Measurements from ENCODE around the gene ZNF846.
"Not testable (repeated sequence)": the region's sequence is repeated elsewhere in the genome, so short reads cannot be mapped to it uniquely, and the experiment has no call there.

The ZNF846 gene

DNA sequence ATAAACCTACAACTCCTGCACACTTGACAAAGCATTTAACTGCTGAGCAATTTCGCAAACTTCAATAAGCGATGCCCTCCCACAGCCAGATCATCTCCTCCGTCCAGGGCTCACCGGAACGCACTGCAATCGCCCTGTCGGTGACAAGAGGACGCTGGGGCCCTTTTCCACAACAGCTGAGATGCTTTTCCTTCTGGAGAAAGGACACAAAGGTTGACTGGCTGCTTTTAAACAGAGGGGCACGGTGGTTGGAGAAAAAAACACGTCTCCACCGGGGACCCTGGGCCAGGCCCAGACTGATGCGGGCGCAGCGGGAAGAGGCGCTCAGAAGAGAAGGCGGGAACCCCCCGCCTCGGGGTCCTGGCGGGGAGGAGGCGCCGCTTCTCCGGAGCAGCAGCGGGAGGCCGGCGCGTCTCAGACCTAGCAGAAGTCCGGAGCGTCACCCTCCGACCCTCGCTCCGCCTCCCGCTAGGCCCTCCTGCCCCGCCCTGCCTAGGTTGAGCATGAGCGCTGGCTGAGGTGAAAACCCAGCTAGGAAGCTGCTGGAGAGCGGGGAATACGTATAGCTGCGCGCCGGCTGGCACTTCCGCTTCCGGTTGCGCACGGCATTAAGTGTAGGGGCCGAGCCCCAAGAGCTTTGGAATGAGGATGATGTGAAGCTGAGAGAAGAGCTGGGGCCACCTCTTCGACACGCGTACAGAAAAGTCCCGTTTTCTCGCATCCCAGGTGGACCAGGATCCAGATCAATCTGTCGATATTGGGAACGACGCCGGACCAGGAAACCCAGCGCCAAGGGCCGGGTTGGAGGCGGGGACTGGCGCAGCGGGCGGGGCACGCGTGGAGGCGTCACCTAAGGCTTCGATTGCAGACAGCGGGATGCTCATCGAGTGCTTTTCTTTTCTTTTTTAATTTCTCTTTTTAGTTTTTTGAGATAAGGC lies at the start of gene ZNF846:
ZNF846 (minus strand) TSS at position 564 of the 938 bp plus-strand sequence. CDS start 3,788 bp downstream, outside the sequence.
- DNase-seq (ENCODE audit: low spot score), result peak; percentile 97

DNA sequence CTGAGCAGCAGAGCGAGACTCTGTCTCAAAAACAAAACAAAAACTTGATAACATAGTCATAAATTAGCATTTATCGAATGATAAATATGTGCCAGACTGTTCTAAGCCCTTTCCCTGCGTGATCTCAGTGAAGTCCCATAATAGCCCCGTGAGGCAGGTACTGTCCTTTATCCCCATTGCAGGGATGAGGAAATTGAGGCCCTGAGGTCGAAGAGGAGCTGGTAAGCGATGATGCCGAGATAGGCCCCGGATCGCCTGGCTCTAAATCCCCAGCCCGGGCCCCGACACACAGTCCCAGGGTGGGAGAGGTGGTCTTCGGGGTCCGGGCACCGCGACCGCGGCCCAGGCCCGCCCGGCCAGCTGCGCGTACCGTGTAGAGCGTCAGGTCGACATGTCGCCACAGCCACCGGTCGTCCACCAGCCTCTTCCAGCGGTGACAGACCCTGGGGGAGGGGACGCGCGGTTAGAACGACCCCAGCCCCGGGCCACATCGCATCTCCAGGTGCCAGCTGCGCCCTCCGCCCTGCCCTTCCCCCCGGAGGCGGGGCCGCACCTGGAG lies 49.7 kb upstream of the ZNF846 start:
- no peak for DNase-seq (ENCODE audit: low spot score)

DNA sequence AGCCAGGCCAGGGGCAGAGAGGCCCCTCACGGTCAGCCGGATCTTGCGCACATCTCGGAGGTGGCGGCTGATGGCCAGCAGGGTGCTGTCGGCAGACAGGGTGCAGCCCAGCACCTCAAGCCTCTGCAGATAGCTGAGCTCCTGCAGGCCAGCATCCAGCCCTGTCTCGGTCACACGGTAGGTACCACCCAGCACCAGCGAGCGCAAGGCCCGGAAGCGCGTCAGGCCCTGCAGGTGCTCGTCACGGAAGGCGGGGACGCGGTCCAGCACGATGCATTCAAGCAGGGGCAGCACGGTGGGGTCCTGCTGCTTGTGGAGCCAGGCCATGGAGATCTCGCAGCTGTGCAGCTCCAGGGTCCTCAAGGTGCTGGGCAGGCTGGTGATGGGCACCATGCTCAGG lies 42.6 kb upstream of the ZNF846 start:
- no peak for DNase-seq (ENCODE audit: low spot score)

DNA sequence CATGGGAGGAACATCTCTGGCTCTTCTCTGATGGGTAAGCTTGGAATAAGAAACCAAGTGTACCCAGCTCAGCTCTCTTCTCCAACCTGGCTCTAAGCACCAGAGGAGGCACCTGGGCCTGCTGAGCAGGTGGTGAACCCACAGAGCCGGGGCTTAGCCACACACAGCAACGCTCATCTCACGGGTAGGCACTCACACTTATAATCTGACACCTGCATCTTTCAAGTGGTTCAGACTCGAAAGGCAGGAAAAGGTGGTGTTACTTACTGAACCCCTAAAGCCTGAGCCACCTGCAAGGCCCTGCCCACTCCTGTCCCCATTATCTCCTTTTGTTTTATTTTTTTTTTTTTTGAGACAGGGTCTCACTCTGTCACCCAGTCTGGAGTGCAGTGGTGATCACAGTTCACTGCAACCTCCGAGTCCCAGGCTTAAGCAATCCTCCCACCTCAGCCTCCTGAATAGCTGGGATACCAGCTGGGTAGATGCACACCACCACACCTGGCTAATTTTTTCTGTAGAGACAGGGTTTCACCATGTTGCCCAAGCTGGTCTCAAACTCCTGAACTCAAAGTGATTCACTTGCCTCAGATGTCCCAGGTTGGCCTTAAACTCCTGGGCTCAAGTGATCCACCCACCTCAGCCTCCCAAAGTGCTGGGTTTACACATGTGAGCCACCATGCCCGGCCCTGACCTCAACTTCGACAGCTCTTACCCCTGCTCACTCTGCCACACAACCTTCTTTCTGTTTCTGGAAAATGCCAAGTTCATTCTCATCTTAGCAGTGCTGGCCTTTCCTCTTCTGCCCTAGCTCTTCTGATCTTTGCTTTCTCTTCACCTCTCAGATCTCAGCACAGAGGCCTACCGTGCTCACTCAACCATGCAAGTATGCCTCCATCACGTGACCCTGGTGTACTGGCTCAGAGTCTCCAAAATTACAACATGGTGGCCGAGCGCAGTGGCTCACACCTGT lies 40.6 kb upstream of the ZNF846 start:
- DNase-seq (ENCODE audit: low spot score), result no peak

DNA sequence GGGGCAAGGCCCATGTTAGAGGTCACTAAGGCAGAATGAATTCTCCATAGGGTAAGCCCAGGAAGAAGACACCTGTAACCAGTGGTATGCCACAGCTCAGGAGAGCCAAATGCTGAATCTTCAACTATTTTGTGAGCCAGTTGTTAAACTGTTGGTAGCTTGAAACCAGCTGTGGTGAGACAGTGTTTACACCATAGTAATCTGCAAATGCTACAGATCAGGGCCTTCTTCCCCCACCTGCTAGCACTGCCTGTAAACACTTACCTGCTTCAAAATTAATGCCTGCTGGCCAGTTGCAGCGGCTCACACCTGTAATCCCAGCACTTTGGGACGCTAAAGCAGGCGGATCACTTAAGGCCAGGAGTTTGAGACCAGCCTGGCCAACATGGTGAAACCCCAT lies 38.3 kb upstream of the ZNF846 start:
- DNase-seq (ENCODE audit: low spot score), result no peak

DNA sequence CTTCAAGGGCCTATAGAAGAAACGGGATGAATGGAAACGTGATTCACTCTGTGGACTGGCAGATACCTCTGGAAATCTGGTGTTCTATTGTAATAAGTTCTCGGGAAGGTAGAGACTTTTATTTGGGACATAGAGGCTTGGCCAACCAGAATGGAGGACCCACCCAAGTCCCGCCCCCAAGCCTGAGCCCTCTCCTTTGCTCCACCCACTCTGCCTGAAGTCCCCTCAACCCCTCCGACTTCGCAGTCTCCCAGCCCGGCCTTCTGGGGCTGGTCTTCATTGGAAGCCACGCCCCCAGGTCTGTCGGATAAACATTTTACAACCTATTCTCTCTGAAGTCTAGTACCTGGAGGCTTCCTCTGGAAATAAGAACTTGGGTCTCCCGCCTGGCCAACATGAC lies 33.4 kb upstream of the ZNF846 start:
- DNase-seq (ENCODE audit: low spot score), result peak; percentile 71

DNA sequence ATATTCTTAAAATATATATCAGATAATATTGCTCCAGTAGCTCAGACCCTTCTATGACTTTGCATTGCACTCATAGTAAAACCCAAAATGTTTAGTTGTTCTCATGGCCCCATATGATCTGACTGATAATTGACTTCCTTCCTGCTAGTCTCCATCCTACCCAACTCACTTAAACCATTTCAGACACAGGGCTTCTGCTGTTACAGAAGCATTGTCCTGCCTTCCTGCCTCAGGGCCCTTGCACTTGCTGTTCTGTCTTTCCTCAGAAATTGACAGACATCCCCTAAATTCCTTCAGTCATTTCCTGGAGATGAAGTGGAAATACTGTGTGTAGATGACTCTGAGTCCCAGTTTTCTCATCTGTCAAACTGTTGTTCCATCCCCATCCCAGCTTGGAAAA lies 30.6 kb upstream of the ZNF846 start:
- no peak for DNase-seq (ENCODE audit: low spot score)

DNA sequence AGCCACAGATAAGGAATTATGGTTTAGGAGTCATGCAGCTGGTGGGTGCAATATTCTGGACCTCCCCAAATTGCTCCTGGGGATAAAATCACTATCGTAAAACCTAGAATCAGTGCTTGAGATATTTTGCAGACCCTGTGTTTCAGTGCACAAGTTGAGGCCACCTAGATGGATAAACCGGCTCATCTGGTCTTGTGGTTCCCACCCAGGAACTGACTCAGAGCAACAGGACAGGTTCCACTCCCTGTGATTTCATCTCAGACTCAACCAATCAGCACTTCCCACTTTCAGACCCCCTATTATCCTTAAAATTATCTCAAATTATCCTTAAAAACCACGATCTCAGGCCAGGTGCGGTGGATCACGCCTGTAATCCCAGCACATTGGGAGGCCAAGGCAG lies 29.3 kb upstream of the ZNF846 start:
- no peak for DNase-seq (ENCODE audit: low spot score)

DNA sequence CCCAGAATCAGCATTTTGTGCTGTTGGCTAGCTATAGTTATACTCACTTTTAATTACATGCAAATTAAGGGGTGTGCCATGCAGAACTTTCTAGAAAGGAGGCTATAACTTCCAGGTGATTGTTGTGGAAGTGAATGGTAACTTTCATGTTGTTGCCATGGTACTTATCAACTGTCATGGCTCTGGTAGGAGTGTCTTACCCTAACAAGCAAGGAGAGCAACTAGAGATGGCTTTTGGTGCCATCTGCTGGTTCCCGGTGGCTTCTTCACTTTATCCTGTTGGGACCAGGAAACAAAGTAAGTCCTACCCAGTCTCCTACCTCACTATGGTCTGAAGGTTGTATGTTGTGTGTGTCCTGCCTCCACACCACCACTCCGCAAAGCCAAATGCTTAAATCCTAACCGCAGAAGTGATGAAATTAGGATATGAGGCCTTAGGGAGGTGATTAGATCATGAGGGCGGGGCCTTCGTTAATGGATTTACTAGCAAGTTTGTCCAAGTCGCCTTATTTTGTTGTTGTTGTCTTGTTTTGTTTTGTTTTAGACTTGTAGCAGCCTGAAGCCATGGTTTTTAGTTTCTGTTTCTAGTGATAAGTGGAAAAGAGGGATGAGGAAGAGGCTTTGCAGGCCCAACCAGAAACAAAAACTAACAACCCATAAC lies 27.7 kb upstream of the ZNF846 start:
- peak; percentile 59 for DNase-seq (ENCODE audit: low spot score)

DNA sequence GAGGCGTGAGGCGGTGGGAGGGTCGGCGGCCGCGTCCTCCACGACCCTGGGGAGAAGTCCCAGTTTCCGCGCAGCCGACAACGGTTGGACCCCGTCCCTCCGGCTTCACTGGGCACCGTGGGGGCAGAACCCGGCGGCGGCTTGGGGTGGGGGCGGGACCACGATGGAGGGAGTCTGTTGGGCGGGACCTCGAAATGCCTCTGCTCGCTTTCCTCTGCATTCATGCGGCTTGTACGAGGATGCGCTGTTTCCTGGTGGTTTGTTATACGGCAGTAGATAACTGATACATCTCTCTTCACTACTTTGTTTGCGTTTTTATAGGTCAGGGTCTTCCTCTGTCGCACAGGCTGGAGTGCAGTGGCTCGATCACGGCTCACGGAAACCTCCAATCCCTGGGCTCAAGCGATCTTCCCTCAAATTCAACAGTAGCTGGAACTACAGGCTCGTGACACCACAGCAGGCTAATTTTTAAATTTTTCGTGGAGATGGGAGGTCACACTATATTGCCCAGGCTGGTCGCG lies 24.6 kb upstream of the ZNF846 start:
- DNase-seq (ENCODE audit: low spot score), result peak; percentile 22

DNA sequence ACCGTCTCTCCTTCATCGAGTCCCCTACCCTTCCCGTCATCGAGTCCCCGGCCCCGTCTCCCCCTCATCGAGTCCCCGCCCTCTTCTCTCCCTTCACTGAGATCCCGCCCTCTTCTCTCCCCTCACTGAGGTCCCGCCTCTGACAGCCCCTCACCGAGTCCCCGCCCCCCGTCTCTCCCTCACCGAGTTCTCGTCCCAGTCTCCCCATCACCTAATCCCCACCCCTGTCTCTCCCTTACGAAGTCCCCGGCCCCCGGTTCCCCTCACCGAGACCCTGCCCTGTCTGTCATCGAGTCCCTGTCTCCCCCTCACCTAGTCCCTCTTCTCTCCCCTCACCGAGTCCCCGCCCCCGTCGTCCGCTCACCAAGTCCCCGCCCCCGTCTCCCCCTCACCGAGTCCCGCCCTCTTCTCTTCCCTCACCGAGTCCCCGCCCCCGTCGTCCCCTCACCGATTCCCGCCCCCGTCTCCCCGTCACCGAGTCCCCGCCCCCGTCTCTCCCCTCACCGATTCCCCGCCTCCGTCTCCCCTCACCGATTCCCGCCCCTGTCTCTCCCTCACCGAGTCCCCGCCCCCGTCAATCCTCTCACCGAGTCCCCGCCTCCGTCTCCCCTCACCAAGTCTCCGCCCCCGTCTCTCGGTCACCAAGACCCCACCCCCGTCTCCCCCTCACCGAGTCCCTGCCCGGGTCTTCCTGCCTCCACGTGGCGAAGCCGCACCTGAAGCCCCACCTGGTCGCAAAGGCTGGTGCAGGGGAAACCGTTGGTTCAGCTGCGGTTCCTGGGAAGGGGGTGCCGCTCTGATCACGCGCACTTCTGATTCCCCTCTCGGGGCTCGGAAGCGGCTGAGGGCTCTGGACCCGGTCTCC lies 23.9 kb upstream of the ZNF846 start:
- DNase-seq (ENCODE audit: low spot score), result peak; percentile 81

DNA sequence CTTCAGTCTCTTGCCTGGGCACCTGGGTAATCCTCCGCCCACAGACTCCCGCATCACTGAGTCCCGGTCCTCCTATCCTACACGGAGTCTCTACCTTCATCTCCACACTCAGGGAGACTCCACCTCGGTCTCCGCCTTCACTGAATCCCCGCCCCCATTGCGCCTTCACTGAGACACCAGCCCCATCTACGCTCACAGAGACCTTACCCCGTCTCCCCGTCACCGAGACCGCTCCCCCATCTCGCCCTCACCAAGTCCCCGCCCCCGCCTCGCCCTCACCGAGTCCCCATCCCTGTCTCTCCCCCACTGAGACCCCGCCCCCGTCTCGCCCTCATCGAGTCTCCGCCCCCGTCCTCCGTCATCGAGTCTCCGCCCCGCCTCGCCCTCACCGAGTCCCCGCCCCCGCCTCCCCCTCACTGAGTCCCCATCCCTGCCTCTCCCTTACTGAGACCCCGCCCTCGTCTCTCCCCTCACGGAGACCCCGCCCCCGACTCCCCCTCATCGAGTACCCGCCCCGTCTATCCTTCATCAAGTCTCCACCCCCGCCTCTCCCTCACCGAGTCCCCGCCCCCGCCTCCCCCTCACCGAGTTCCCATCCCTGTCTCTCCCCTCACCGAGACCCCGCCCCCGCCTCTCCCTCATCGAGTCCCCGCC lies 23.1 kb upstream of the ZNF846 start:
- DNase-seq (ENCODE audit: low spot score), result peak; percentile 68

DNA sequence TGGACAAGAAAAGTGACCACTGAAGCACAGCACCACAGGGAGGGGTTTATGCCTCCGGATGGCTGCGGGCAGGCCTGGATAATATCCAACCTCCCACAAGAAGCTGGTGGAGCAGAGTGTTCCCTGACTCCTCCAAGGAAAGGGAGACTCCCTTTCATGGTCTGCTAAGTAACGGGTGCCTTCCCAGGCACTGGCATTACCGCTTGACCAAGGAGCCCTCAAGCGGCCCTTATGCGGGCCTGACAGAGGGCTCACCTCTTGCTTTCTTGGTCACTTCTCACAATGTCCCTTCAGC lies 22.5 kb upstream of the ZNF846 start:
- not testable (repeated sequence) for DNase-seq (ENCODE audit: low spot score)

DNA sequence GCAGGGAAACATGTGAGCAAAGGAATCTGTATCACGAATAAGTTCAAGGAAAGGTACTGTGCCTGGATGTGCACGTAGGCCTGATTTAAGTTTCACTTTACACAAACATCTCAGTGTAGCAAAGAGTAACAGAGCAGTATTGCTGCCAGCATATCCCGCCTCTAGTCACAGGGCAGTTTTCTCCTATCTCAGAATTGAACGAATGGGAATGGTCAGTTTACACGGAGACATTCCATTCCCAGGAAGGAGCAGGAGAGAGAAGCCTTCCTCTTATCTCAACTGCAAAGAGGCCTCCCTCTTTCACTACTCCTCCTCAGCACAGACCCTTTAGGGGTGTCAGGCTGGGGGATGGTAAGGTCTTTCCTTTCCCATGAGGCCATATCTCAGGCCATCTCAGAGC lies 21.0 kb upstream of the ZNF846 start:
- not testable (repeated sequence) for DNase-seq (ENCODE audit: low spot score)

DNA sequence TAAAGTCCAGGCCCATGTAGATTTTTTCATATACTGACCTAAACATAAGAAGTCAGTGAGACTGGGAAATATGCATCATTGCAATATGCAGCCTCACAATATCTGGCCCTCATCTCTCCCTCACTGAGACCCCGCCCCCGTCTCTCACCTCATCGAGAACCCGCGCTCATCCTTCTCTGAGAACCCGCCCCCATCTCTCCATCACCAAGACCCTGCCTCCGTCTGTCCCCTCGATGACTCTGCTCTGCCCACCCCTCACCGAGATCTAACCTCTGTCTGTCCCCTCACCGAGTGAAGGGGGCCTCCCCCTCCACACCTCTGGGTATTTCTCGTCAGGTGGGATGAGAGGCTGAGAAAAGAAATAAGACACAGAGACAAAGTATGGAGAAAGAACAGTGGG lies 20.5 kb upstream of the ZNF846 start:
- no peak for DNase-seq (ENCODE audit: low spot score)

DNA sequence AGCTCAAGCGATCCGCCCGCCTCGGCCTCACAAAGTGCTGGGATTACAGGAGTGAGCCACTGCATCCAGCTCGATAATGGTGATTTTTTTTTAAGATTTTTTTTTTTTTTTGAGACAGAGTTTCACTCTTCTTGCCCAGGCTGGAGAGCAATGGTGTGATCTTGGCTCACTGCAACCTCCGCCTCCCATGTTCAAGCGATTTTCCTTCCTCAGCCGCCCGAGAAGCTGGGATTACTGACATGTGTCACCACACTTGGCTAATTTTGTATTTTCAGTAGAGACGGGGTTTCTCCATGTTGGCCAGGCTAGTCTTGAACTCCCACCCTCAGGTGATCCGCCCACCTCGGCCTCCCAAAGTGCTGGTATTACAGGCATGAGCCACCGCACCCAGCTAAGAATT lies 20.1 kb upstream of the ZNF846 start:
- DNase-seq (ENCODE audit: low spot score), result not testable (repeated sequence)

DNA sequence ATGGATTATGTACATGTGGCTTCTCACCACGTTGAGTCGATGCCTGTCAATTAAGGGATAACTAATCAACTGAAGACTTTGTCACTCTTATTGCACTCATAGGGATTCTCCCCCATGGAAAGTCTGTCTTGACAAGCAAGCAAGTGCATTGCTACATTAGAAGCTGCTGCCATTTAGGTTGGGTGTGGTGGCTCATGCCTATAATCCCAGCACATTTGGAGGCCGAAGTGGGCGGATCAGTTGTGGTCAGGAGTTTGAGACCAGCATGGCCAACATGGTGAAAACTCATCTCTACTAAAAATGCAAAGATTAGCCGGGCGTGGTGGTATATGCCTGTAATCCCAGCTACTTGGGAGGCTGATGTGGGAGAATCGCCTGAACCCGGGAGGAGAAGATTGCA lies 18.3 kb upstream of the ZNF846 start:
- DNase-seq (ENCODE audit: low spot score), result no peak

DNA sequence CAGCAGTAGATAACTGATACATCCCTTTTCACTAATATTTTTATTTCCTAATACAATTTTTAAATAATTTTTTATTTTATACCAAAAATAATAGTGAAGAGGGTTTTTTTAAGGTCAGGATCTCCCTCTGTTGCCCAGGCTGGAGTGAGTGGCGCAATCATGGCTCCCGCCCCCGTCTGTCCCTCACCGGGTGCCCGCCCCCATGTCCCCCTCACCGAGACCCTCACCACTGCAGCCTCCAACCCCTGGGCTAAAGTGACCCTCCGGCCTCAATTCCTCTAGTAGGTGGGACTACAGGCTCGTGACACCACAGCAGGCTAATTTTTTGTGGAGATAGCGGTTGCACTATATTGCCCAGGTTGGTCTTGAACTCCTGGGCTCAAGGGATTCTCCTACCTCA lies 17.8 kb upstream of the ZNF846 start:
- DNase-seq (ENCODE audit: low spot score), result no peak

DNA sequence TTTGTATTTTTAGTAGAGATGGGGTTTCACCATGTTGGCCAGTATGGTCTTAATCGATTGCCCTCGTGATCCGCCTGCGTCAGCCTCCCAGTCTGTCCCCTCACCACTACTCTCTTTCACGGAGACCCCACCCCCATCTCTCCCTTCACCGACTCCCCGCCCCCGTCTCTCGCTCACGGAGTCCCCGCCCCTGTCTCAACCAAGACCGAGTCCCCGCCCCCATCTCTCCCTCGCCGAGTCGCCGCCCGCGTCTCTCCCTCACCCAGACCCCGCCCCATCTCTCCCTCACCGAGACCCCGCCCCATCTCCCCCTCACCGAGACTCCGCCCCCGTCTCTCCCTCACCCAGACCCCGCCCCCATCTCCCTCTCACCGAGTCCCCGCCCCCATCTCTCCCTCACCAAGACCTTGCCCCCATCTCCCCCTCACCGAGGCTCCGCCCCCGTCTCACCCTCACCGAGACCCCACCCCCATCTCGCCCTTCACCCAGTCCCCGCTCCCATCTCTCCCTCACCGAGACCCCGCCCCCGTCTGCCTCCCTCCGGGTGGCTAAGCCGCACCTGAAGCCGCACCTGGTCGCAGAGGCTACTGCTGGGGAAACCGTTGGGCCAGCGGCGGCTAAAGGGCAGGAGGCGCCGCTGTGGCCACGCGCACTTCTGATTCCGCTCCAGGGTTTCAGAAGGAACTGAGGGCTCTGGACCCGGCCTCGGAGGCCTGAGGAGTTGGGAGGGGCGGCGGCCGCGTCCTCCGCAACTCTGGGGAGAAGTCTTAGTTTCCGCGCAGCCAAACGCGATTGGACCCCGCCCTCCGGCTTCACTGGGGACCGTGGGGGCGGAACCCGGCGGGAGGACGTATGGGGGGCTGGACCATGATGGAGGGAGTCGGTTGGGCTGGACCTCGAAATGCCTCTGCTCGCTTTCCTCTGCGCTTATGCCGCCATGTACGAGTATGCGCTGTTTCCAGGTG lies 17.1 kb upstream of the ZNF846 start:
- DNase-seq (ENCODE audit: low spot score), result peak; percentile 88

Data from iPS-NIHi11 (cell line).